Liver (tissue), 9 donors: ENCODE results near the gene FSD2. TPM values are rescaled to one million over a fixed set of nuclear protein-coding genes. Genes with fewer than 3 reads are reported as not detected.

Experiments used
- DNase-seq: peaks from one replicate; pipeline ENCODE4 v3.0.0-alpha.2; 2017; ENCODE audit warnings: low spot score
- H3K27ac ChIP-seq, 2 donors: one replicate each; pipeline ENCODE4 v1.7.0; 2013; ENCODE audit warnings: inconsistent platforms in 2 of 2, low read length in 2 of 2, control low read depth in 1 of 2, low read depth in 1 of 2, mild to moderate bottlenecking in 1 of 2
- H3K27me3 ChIP-seq, 4 donors: one replicate each; pipeline versions ENCODE4 v1.6.1 to v1.7.0; 2013; ENCODE audit warnings: low read length in 3 of 4, inconsistent platforms in 1 of 4, mild to moderate bottlenecking in 1 of 4, moderate library complexity in 1 of 4; ENCODE audit not compliant: control insufficient read depth in 4 of 4, insufficient read depth in 4 of 4
- H3K36me3 ChIP-seq, 4 donors: one replicate each; pipeline versions ENCODE4 v1.6.1 to v1.7.0; 2013; ENCODE audit warnings: low read length in 3 of 4, mild to moderate bottlenecking in 3 of 4, low read depth in 1 of 4, moderate library complexity in 1 of 4; ENCODE audit not compliant: control insufficient read depth in 4 of 4, insufficient read depth in 3 of 4
- H3K4me1 ChIP-seq, 4 donors: one replicate each; pipeline versions ENCODE4 v1.6.1 to v1.7.0; 2013; ENCODE audit warnings: low read length in 3 of 4, mild to moderate bottlenecking in 3 of 4, moderate library complexity in 1 of 4; ENCODE audit not compliant: control insufficient read depth in 4 of 4, insufficient read depth in 4 of 4
- H3K4me3 ChIP-seq, 3 donors: one replicate each; pipeline versions ENCODE4 v1.6.1 to v1.7.0; 2013; ENCODE audit warnings: low read length in 3 of 3, control low read depth in 1 of 3, low read depth in 1 of 3, mild to moderate bottlenecking in 1 of 3
- H3K9ac ChIP-seq, 2 donors: one replicate each; pipeline ENCODE4 v1.7.0; 2013; ENCODE audit warnings: low read length in 2 of 2, mild to moderate bottlenecking in 2 of 2, moderate library complexity in 2 of 2, control low read depth in 1 of 2, low read depth in 1 of 2
- H3K9me3 ChIP-seq, 4 donors: one replicate each; pipeline versions ENCODE4 v1.6.1 to v1.7.0; 2013; ENCODE audit warnings: low read length in 3 of 4; ENCODE audit not compliant: control insufficient read depth in 4 of 4
- ATF3 ChIP-seq: IDR thresholded peaks from 2 replicates; pipeline ENCODE4 v1.6.1; 2016; ENCODE audit warnings: antibody characterized with exemption
- EGR1 ChIP-seq, 2 donors: IDR thresholded peaks; 2 replicates each; pipeline ENCODE4 v1.6.1; 2016 to 2018; ENCODE audit warnings: antibody characterized with exemption in 2 of 2, low read depth in 2 of 2
- FOXA1 ChIP-seq: IDR thresholded peaks from 2 replicates; pipeline ENCODE4 v1.6.1; 2016; ENCODE audit warnings: antibody characterized with exemption
- FOXA2 ChIP-seq: IDR thresholded peaks from 2 replicates; pipeline ENCODE4 v1.6.1; 2016; ENCODE audit warnings: antibody characterized with exemption
- GABPA ChIP-seq, 2 donors: IDR thresholded peaks in 1 of 2; conservative IDR thresholded peaks in 1 of 2; 2 replicates each; pipeline ENCODE4 v1.6.1; 2016; ENCODE audit warnings: antibody characterized with exemption in 2 of 2, mild to moderate bottlenecking in 1 of 2, moderate library complexity in 1 of 2
- MAX ChIP-seq: IDR thresholded peaks from 2 replicates; pipeline ENCODE4 v1.6.1; 2016; ENCODE audit warnings: antibody characterized with exemption
- NR2F2 ChIP-seq: IDR thresholded peaks from 2 replicates; pipeline ENCODE4 v1.6.1; 2016; ENCODE audit warnings: antibody characterized with exemption
- RAD21 ChIP-seq, 2 donors: IDR thresholded peaks; 2 replicates each; pipeline ENCODE4 v1.6.1; 2016; ENCODE audit warnings: antibody characterized with exemption in 2 of 2, mild to moderate bottlenecking in 2 of 2
- REST ChIP-seq: IDR thresholded peaks from 2 replicates; pipeline ENCODE4 v1.6.1; 2016; ENCODE audit warnings: antibody characterized with exemption, mild to moderate bottlenecking
- RXRA ChIP-seq, 2 donors: IDR thresholded peaks; 2 replicates each; pipeline ENCODE4 v1.6.1; 2017 to 2018; ENCODE audit warnings: antibody characterized with exemption in 2 of 2, mild to moderate bottlenecking in 1 of 2
- SP1 ChIP-seq: IDR thresholded peaks from 2 replicates; pipeline ENCODE4 v1.6.1; 2018; ENCODE audit warnings: antibody characterized with exemption, mild to moderate bottlenecking
- TAF1 ChIP-seq: conservative IDR thresholded peaks from 2 replicates; pipeline ENCODE4 v1.6.1; 2016; ENCODE audit warnings: antibody characterized with exemption, mild to moderate bottlenecking
- YY1 ChIP-seq: IDR thresholded peaks from 2 replicates; pipeline ENCODE4 v1.6.1; 2016; ENCODE audit warnings: antibody characterized with exemption, mild to moderate bottlenecking
- WGBS: extraction: QIAGEN DNeasy Blood & Tissue Kit; methylation state at CpG from one replicate; pipeline ENCODE4 v1.1.7; 2013; 5-methylcytosine and 5-hydroxymethylcytosine counted together
- polyA plus RNA-seq, 2 donors: library from polyadenylated mRNA; stranded (reverse) in 1 of 2; unstranded in 1 of 2; fragments of 200-250 nt in 1 of 2; fragments of >200 nt in 1 of 2; fragmentation: Nextera tagmentation in 1 of 2; extraction: Ambion mirVana in 1 of 2; gene quantifications; one replicate each; pipeline versions ENCODE4 v1.2.1 to v1.2.3, GENCODE V29; 2013 to 2015
- total RNA-seq, 2 donors: library from RNA; depleted of rRNA; stranded (reverse); fragments of >200 nt; gene quantifications; one replicate each; pipeline ENCODE4 v1.2.3, GENCODE V29; 2014
- donor health status: healthy.
- donor health status: healthy.
- donor health status: healthy.
- donor health status: healthy.
- donor health status: healthy.

The FSD2 gene
- total and polyA plus RNA-seq, 4 donors = under 0.01 to 0.10 (median 0.05) TPM; not detected in 1

DNA sequence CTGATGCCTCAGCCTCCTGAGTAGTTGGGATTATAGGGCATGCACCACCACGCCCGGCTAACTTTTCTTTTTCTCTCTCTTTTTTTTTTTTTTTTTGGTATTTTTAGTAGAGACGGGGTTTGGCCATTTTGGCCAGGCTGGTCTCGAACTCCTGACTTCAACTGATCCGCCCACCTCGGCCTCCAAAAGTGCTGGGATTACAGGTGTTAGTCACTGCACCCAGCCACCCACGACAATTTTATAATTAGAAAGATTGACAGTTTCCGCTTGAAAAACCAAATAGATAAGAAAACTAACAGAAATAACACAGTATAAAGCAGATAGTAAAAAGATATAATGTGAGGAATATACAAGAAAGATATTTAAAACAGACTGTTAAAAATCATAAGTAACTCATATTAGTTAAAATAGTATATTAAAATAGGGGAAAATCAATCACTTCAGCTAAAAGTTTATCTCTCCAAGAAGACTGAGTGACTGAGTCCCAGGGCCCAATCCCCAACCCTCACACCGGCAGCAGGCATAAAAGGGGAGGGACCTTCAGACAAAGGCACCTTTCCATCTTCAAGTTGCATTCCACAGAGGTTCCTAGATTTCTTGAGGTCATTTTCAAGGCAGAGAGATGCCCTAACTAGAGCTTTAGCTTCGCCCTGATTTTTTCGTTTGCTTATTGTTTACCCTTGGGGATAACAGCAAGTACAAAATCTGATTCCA, 2.2 kb upstream of the FSD2 start (continued):
- no peak for TF ChIP-seq REST

GRCh38 chr15:82804575-82804949, 1.3 kb downstream of the FSD2 start:
- TF ChIP-seq RXRA (IDR thresholded peaks at IDR 0.05) = no peak
- no peak for TF ChIP-seq FOXA1
- TF ChIP-seq TAF1 = no peak
- Histone ChIP-seq H3K9me3 (no peaks in the 10 kb centered on the region), H3K4me1 (peaks cover 0 to 8% (median 6%) of the 10 kb centered on the region in 4 donors), H3K9ac (no peak overlapping the region), H3K4me3 (no peak overlapping the region), H3K27ac (no peak overlapping the region), H3K27me3 (no peaks in the 10 kb centered on the region), H3K36me3 (no peaks in the 10 kb centered on the region)
- WGBS = 67% methylated on average over 1 of the region's 1 CpG
- DNase-seq = no peak

DNA sequence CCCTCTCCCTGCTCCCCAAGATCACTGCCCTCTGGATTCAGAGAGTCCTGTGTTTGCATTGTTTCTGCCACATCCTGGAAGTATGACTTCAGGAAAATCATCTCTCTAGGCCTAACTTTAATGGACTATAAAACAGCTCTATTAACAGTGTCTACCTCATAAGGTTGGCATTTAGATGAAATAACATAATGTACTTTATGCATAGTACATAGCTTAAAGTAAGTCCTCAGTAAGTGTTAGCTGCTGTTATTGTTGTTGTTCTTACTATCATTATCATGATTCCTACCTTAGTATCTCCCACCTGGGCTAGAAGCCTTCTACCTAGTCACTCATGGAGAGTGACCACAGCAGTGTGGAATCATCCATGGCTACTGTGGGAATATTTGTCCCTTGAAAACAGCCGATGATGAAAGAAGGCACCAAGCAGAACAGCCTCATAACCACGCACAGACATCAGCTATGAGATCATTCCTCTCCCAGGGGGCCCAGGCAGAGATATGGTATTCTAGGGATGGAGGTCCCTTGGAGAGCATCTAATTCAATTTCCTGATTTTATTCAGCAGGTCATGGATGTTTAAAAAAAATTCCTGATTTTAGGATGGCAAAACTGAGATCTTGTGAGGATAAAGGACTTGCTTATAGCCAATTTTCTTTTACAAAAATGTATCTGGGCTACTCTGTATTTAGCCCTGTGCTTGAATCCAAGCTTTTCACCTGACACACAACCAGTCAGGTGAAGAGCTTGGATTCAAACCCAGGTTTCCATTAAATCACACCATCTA, 1.9 kb downstream of the FSD2 start:
- DNase-seq = no peak
- Histone ChIP-seq H3K27ac (no peak overlapping the region), H3K9ac (no peak overlapping the region), H3K9me3 (no peaks in the 10 kb centered on the region), H3K4me3 (no peak overlapping the region), H3K27me3 (no peaks in the 10 kb centered on the region), H3K36me3 (no peaks in the 10 kb centered on the region), H3K4me1 (peaks cover 0 to 6% (median 5%) of the 10 kb centered on the region in 4 donors)
- TF ChIP-seq TAF1 = no peak
- TF ChIP-seq EGR1 (IDR thresholded peaks at IDR 0.05; ENCODE audit: low read depth in 2 of 2) = no peak
- no peak for TF ChIP-seq REST
- no peak for TF ChIP-seq SP1
- no peak for TF ChIP-seq RAD21 (IDR thresholded peaks at IDR 0.05)
- no peak for TF ChIP-seq RXRA (IDR thresholded peaks at IDR 0.05)
- TF ChIP-seq ATF3 = no peak
- TF ChIP-seq MAX = no peak
- TF ChIP-seq NR2F2 = no peak
- no peak for TF ChIP-seq GABPA (IDR thresholded peaks at IDR 0.05 in 1 of 2, conservative IDR thresholded peaks at IDR 0.05 in 1 of 2)
- no peak for TF ChIP-seq YY1
- no peak for TF ChIP-seq FOXA2
- 94% methylated on average over 2 of the region's 2 CpGs for WGBS
